ENCODE data around the gene LARP6.

- TF ChIP-seq MAX (IDR thresholded peaks at IDR 0.05) = no peak
- no peak for TF ChIP-seq CTCF (IDR thresholded peaks at IDR 0.05 in 2 of 3, conservative IDR thresholded peaks at IDR 0.05 in 1 of 3; ENCODE audit: borderline replicate concordance in 1 of 3, insufficient read depth in 1 of 3, low read depth in 2 of 3, low read length in 2 of 3)
- no peak for TF ChIP-seq EZH2phosphoT487 (IDR thresholded peaks at IDR 0.05; ENCODE audit: borderline replicate concordance)
- TF ChIP-seq EZH2 (IDR thresholded peaks at IDR 0.05) = no peak
- TF ChIP-seq POLR2AphosphoS5 (IDR thresholded peaks at IDR 0.05; ENCODE audit: low read depth, low read length) = no peak
Observed at GRCh38 chr15:70781236-70781635, 72.7 kb downstream of the LARP6 start.

Measured in HCT116 (cell line).